NCI-H1417 treated with DMSO at 0.1 percent for 48 hours (cell line): ENCODE data around the gene COL4A1.

Source experiments
- DNase-seq: peaks from one replicate; lab custom pipeline; 2025; lab: John Stamatoyannopoulos, UW

Gene COL4A1

DNA sequence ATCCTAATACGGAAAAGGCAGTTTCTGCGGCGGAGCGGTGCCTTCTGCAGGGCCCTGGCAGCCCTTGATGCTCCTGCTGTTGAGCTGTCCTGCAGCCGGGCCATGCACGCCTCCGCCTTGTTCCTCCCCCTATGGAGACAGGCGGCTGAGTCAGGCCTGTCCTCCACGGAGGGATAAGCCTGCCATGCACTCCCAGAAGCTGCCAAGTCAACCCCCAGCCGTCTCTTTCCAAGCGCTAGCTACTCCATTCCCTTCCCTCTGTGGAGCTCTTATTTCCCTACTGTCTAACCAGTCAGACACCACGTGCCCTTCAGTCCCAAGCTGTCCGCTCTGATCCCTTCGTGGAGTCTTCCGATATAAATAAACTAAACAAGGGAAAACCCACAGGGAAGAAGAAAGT, 197.0 kb downstream of the COL4A1 start:
- no peak for DNase-seq

DNA sequence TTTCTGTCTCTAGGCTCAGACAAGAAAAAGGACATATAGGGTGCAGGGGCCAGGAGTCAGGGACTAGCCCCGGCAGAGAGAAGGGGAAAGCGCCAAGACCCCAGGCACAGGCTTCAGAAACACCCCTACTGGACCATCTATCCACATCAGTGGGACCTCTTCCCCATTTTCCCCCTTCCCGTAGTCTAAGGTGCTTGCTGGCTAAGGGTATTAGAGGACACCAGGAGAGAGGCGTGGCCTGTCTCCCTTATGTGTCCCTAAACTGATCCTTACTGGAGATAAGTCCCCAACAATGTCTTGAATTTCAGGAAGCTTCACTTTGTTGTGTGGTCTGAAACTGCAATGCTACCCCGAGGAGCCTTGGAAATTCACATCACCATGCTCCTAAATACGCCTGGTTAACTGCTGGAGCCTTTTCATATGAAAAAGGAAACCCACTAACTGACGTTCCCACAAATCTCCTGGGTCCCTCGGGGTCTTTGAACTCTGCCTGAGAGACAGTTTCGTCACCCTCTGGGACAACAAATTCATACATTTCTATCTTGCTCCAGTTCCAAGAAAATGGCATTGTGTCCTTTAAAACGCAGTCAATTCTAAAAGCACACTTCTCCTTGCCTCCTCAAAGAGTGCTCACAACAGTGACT, 197.7 kb downstream of the COL4A1 start:
- no peak for DNase-seq

DNA sequence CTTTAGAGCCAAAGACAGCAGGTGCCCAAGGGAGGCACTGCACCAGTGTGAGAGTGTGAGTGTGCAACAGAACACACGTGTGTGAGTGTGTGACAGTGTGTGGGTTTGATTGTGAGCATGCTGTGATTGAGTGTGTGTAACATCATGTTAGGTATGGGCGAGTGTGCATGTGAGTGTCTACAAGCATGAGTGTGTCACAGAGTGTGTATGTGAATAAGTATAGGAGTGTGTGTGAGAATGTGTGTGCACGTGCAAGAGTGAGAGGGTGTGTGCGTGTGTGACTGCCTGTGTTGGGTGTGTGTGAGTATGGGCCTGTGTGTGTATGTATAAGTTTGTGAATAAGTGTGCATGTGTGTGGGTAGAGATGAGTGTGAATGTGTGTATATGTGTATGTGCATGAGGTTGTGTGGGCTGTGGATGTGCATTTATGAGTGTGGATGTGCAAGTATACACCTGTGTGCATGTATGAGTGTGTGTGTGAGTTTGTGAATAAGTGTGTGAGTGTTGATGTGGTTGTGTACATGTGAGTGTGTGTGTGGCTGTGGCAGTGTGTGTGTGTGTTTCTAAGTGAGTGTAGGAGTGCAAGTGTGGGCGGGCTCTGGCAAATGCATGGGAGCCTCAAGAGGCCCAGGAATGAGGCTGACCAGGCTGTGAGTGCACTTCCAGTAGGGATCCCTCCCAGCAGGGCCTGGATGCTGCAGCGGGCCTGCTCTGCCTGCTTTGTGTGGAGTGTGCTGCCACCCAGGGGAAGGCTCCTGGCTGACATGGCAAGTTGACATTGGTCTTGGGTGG, 198.4 kb downstream of the COL4A1 start:
- peak; percentile 19 for DNase-seq

DNA sequence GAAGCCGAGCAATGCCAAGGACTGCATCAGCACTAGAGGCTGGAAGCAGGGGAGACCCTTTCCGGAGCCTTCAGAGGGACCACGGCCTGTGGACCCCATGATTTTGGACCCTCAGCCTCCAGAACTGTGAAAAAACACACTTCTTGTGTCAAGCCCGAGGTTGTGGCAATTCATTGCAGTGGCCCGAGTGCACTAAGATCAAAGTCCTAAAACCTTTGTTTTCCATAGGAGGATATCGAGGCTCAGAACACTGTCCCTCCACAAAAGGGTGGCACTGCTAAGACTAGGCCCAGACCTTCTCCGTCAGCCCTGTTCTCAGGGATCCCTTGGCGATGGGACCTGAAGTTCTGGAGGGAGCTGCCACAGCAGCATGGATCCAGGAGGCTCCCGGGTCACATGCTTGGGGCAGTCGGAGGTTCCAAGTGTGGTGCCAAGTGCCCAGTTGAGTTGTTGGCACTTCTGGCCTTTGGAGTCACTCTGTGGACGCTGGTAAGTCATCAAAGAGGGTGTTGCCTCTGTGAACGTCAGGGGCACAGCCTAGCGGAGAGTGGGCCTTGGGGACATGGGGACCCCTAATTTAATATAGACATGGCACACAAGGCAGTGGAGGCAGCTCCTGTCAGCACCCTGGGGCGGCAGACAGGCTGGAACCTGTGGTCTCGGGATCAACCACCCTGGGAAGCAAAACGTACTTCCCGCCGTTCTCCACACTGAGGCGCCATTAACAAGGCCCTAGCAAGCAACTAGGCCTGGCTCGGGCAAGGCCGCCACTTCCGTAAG, 199.2 kb downstream of the COL4A1 start:
- no peak for DNase-seq

DNA sequence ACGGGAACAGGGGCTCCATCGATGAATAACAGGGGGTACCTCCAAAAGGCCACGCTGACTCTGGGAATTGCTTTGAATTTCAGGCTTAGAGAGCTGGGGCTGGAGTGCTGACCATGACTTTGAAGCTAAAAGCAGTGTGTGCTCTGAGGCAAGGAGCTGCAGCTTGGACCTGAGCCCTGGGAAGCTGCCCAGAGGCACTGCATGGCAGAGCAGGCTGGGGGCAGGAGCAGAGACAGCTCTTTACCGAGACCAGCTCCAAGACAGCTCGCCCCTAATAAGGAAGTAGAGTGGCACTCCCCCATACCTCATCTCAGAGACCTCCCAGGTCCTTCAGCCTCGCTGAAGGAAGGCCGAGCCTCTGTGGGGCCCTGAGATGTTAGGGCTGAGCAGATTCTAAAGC, 200.2 kb downstream of the COL4A1 start:
- no peak for DNase-seq

DNA sequence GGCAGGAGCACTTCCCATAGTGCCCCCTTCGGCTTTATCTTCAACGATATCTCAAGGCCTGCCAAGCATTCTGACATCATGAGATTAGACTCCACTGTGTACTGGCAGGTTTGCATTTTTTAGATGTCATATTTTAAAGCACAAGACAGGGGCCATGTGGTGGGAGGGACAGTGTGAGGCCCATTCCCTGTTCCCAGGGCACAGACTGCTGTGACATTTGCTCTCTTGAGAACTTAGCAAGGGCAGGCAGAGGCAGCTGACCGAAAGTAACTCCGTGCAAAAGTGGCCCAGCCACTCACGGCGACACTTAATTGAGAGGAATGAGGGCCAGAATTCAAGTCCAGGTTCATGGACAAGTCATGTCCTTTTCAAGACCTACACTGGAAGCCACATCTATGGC, 201.8 kb downstream of the COL4A1 start:
- no peak for DNase-seq

DNA sequence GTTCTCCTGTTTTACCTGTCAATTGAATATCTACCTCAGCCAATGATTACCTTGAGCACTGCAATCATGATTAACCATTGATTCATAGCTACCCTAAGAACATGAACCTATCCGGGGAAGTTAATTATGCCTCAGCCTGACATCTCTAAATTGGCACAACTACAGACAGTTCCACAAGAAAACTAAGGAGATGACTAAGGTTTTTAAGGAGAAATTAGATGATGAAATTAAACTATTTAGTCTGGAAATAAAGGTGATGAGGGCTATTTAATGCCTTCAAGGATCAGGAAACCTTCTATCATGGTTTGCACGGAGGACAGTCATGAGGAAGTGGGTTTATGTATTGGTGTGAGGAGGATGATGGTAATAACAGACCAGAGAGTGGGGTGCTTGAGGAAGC, 203.4 kb downstream of the COL4A1 start:
- no peak for DNase-seq

DNA sequence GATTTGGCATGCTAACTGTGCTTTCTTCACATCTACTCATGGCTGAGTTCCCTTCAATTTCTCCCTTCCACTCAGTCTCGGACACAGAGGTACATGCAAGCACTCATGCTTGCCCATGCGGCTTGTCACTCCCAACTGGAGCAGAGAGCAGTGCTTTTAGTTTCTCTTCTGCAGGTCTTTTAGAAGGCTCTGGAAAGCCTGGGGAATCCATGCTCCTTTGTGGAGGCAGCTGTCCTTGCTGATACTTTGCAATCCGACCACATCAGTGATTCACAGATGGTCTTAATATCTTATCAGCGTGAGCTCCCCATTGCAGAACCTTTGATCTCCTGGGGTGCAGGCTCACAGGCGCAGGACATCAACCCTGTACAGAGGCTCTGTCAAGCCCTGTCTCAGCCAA, 203.9 kb downstream of the COL4A1 start:
- DNase-seq, result no peak

DNA sequence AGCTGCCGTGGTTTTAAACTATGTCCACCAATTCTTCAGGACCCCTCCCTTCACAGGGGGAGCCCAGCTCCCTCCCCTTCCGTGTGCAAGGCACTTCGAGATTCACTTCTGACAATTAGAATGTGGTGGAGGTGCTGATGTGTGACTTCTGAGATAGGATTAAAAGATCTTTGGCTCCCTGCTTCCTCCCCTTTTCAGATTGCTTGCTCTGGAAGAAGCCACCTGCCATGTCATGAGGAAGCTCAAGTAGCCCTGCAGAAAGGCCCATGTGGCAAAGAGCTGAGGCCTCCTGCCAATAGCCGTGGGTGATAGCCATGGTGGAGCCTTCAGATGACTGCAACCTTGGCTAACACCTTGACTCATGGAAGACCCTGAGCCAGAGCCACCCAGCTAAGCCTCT, 204.9 kb downstream of the COL4A1 start:
- no peak for DNase-seq

DNA sequence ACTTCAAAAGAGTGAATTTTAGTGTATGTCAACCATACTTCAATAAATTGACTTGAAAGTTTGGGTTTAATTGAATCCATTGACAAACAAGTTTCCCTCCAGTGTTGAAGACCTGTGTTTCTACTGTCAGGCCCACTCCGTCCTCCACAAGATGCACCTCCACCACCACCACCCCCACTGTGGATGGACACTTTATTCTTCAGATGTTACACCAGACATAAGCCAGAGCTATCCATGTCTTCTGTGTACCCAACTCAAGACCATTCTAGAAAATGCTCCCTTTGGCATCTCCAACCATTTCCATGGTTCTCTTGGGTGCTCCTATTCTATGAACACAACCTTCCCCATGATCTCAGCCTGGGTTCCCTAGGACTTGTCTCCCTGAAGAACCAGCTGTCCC, 207.0 kb downstream of the COL4A1 start:
- DNase-seq, result no peak
